IPS DF 6.9 (cell line): ENCODE results near the gene RPS19.

Experiments
- DNase-seq: peaks from one replicate; pipeline ENCODE4 v3.0.0-alpha.2; 2013; ENCODE audit warnings: low read depth, low spot score
- H3K27ac ChIP-seq: one replicate; pipeline ENCODE4 v1.5.1; 2013; ENCODE audit warnings: low read length, control low read depth
- H3K27me3 ChIP-seq: 2 replicates; pipeline ENCODE4 v1.6.1; 2013; ENCODE audit warnings: mild to moderate bottlenecking, low read length; ENCODE audit not compliant: control insufficient read depth, insufficient read depth
- H3K36me3 ChIP-seq: 2 replicates; pipeline ENCODE4 v1.6.1; 2013; ENCODE audit warnings: low read length; ENCODE audit not compliant: control insufficient read depth, insufficient read depth
- H3K4me1 ChIP-seq: 2 replicates; pipeline ENCODE4 v1.6.1; 2013; ENCODE audit warnings: low read length; ENCODE audit not compliant: control insufficient read depth, insufficient read depth
- H3K4me3 ChIP-seq: 2 replicates; pipeline ENCODE4 v1.5.1; 2013; ENCODE audit warnings: mild to moderate bottlenecking, low read length
- H3K9me3 ChIP-seq: 2 replicates; pipeline ENCODE4 v1.6.1; 2013; ENCODE audit warnings: low read length, inconsistent platforms; ENCODE audit not compliant: control insufficient read depth, insufficient read depth
- WGBS: extraction: QIAGEN DNeasy Blood & Tissue Kit; methylation state at CpG from one replicate; pipeline ENCODE4 v1.1.7; 2013; ENCODE audit warnings: mixed read lengths, missing lambda C conversion rate; ENCODE audit not compliant: insufficient read length, insufficient coverage; 5-methylcytosine and 5-hydroxymethylcytosine counted together

The RPS19 gene

GRCh38 chr19:41902594-41902993 lies 42.5 kb downstream of the RPS19 start:
- DNase-seq, result no peak
- H3K4me3 ChIP-seq, result no peak overlapping the region
- no peaks in the 10 kb centered on the region for H3K9me3 ChIP-seq
- peaks cover 30% of the 10 kb centered on the region for H3K36me3 ChIP-seq
- H3K27ac ChIP-seq, result no peak overlapping the region
- no peaks in the 10 kb centered on the region for H3K4me1 ChIP-seq
- no CpG with 5 or more reads among the region's 17 CpGs for WGBS
- no peaks in the 10 kb centered on the region for H3K27me3 ChIP-seq

- Histone ChIP-seq H3K4me3 (no peak overlapping the region), H3K36me3 (peaks cover 27% of the 10 kb centered on the region), H3K27me3 (no peaks in the 10 kb centered on the region), H3K9me3 (no peaks in the 10 kb centered on the region), H3K4me1 (no peaks in the 10 kb centered on the region), H3K27ac (no peak overlapping the region)
- no peak for DNase-seq
- no CpG with 5 or more reads among the region's 19 CpGs for WGBS
Observed at GRCh38 chr19:41903193-41903953, 43.3 kb downstream of the RPS19 start.

GRCh38 chr19:41904118-41904870 lies 44.2 kb downstream of the RPS19 start:
- no peak overlapping the region for H3K4me3 ChIP-seq

GRCh38 chr19:41905273-41906002 lies 45.4 kb downstream of the RPS19 start:
- no peak for DNase-seq
- WGBS, result no CpG with 5 or more reads among the region's 24 CpGs
- H3K4me1 ChIP-seq, result no peaks in the 10 kb centered on the region
- peaks cover 27% of the 10 kb centered on the region for H3K36me3 ChIP-seq
- H3K4me3 ChIP-seq, result no peak overlapping the region
- H3K27ac ChIP-seq, result no peak overlapping the region
- H3K9me3 ChIP-seq, result no peaks in the 10 kb centered on the region
- H3K27me3 ChIP-seq, result peaks cover 4% of the 10 kb centered on the region; the same call in 1 of the 2 replicates

More at GRCh38 chr19:41904118-41904870, 44.2 kb downstream of the RPS19 start:
- Histone ChIP-seq H3K27me3 (no peaks in the 10 kb centered on the region), H3K4me1 (no peaks in the 10 kb centered on the region), H3K36me3 (peaks cover 27% of the 10 kb centered on the region), H3K27ac (no peak overlapping the region), H3K9me3 (no peaks in the 10 kb centered on the region)
- no CpG with 5 or more reads among the region's 30 CpGs for WGBS
- no peak for DNase-seq

- Histone ChIP-seq H3K4me1 (no peaks in the 10 kb centered on the region), H3K36me3 (peaks cover 27% of the 10 kb centered on the region), H3K27me3 (peaks cover 12% of the 10 kb centered on the region), H3K27ac (no peak overlapping the region), H3K4me3 (no peak overlapping the region), H3K9me3 (no peaks in the 10 kb centered on the region)
- DNase-seq, result no peak
- WGBS, result no CpG with 5 or more reads among the region's 9 CpGs
Observed at GRCh38 chr19:41906271-41906670, 46.2 kb downstream of the RPS19 start.

GRCh38 chr19:41906916-41907680 lies 47.0 kb downstream of the RPS19 start:
- no peak for DNase-seq
- Histone ChIP-seq H3K9me3 (no peaks in the 10 kb centered on the region), H3K27ac (no peak overlapping the region), H3K4me3 (no peak overlapping the region), H3K36me3 (peaks cover 23% of the 10 kb centered on the region), H3K27me3 (peaks cover 20% of the 10 kb centered on the region), H3K4me1 (no peaks in the 10 kb centered on the region)
- no CpG with 5 or more reads among the region's 21 CpGs for WGBS

GRCh38 chr19:41907994-41908615 lies 48.0 kb downstream of the RPS19 start:
- Histone ChIP-seq H3K36me3 (peaks cover 17% of the 10 kb centered on the region), H3K27me3 (peaks cover 29% of the 10 kb centered on the region), H3K4me1 (no peaks in the 10 kb centered on the region; the same call in 1 of the 2 replicates), H3K27ac (no peak overlapping the region), H3K4me3 (no peak overlapping the region), H3K9me3 (no peaks in the 10 kb centered on the region)
- DNase-seq, result no peak
- no CpG with 5 or more reads among the region's 25 CpGs for WGBS

- H3K4me1 ChIP-seq, result no peaks in the 10 kb centered on the region; the same call in 1 of the 2 replicates
- H3K4me3 ChIP-seq, result no peak overlapping the region
- H3K9me3 ChIP-seq, result no peaks in the 10 kb centered on the region
- peaks cover 36% of the 10 kb centered on the region for H3K27me3 ChIP-seq
- H3K36me3 ChIP-seq, result peaks cover 9% of the 10 kb centered on the region
- no peak overlapping the region for H3K27ac ChIP-seq
- no CpG with 5 or more reads among the region's 11 CpGs for WGBS
- no peak for DNase-seq
Observed at GRCh38 chr19:41908724-41909464, 48.8 kb downstream of the RPS19 start.

- H3K27me3 ChIP-seq, result peaks cover 44% of the 10 kb centered on the region
- H3K9me3 ChIP-seq, result no peaks in the 10 kb centered on the region
- no peaks in the 10 kb centered on the region; the same call in 1 of the 2 replicates for H3K4me1 ChIP-seq
- H3K4me3 ChIP-seq, result no peak overlapping the region
- DNase-seq, result no peak
- H3K36me3 ChIP-seq, result 0 out of 2 replicates have a peak, but pooled peaks cover 5% of the 10 kb centered on the region
- H3K27ac ChIP-seq, result no peak overlapping the region
- no CpG with 5 or more reads among the region's 13 CpGs for WGBS
Observed at GRCh38 chr19:41909706-41910105, 49.7 kb downstream of the RPS19 start.
